Fibroblast of gingiva (primary cell): ENCODE data around the gene KCNN1.
"Not testable (repeated sequence)": the region's sequence is repeated elsewhere in the genome, so short reads cannot be mapped to it uniquely, and the experiment has no call there.

Experiments used
- DNase-seq: peaks from one replicate; pipeline ENCODE4 v3.0.0-alpha.2; 2011; ENCODE audit warnings: low read depth

Gene KCNN1

GRCh38 chr19:17969096-17969792 is 2.3 kb downstream of the KCNN1 start:
- no peak for DNase-seq

- no peak for DNase-seq
These were observed 5.3 kb downstream of the KCNN1 start for GRCh38 chr19:17972230-17972629.

- no peak for DNase-seq
These were observed 6.9 kb downstream of the KCNN1 start for GRCh38 chr19:17973759-17974158.

- no peak for DNase-seq
These were observed 7.6 kb downstream of the KCNN1 start for GRCh38 chr19:17974551-17974950.

- DNase-seq: no peak
These were observed 8.1 kb downstream of the KCNN1 start for GRCh38 chr19:17975032-17975431.

GRCh38 chr19:17977021-17977420 is 10.1 kb downstream of the KCNN1 start:
- no peak for DNase-seq

GRCh38 chr19:17977488-17977887 is 10.6 kb downstream of the KCNN1 start:
- DNase-seq: no peak

GRCh38 chr19:17981611-17982010 is 14.7 kb downstream of the KCNN1 start:
- no peak for DNase-seq

- DNase-seq: no peak
These were observed 15.5 kb downstream of the KCNN1 start for GRCh38 chr19:17982430-17982829.

GRCh38 chr19:17985037-17985818 is 18.3 kb downstream of the KCNN1 start:
- no peak for DNase-seq

GRCh38 chr19:17986569-17986968 is 19.7 kb downstream of the KCNN1 start:
- DNase-seq: not testable (repeated sequence)

GRCh38 chr19:17988161-17988560 is 21.3 kb downstream of the KCNN1 start:
- no peak for DNase-seq

GRCh38 chr19:17989425-17990094 is 22.7 kb downstream of the KCNN1 start:
- DNase-seq: no peak

- DNase-seq: no peak
These were observed 26.3 kb downstream of the KCNN1 start for GRCh38 chr19:17993076-17993813.

- peak; percentile 47 for DNase-seq
These were observed 30.0 kb downstream of the KCNN1 start for GRCh38 chr19:17996826-17997316.

- no peak for DNase-seq
These were observed 31.3 kb downstream of the KCNN1 start for GRCh38 chr19:17997969-17998826.

GRCh38 chr19:17998827-17999150 is 31.9 kb downstream of the KCNN1 start:
- no peak for DNase-seq

- no peak for DNase-seq
These were observed 33.0 kb downstream of the KCNN1 start for GRCh38 chr19:17999684-18000479.

GRCh38 chr19:18000480-18000914 is 33.6 kb downstream of the KCNN1 start:
- DNase-seq: no peak
